Adrenal gland (tissue), 5 donors: Measurements from ENCODE around the gene GJA5.

Source experiments
- POLR2A ChIP-seq, 2 donors: fragments of 450-650 bp; IDR thresholded peaks; one replicate each; pipeline ENCODE4 v1.6.1; 2017; ENCODE audit warnings: antibody characterized with exemption in 2 of 2, mild to moderate bottlenecking in 2 of 2, moderate library complexity in 1 of 2
- TF ChIP-seq, protein P1 (sequence below), 6 experiments: fragments of 450-650 bp in 4 of 6; fragments of 200-600 bp in 2 of 6; sonication (generic) in 1 of 6; IDR thresholded peaks; 1 replicate in 5 of 6; 2 replicates in 1 of 6; pipeline versions ENCODE4 v1.5.1 to v1.8.0; 2016 to 2021; ENCODE audit warnings: antibody characterized with exemption in 6 of 6, mild to moderate bottlenecking in 2 of 6, moderate library complexity in 1 of 6
- donor health status: DM: no; HTN: no; CAD: no.

DNA sequence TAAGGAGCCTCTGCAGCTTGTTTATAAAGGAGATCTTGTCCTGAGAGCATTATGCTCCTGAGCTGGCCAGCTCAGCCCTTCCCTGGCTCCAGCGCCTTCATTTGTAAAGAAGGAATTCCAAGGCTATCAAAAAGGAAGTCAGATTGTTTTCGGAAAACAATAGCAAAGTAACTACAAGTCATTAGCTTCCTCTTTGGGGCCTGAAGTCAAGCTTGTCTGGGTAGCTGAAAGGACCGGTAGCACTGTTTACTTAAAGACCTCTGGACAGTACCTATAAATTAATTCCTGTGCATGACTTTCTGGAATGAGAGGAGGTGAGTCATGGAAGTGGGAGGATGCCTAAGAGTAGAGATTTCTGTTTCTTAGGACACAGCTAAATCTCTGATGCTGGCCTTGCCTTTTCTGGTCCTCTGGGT is 20.7 kb upstream of the GJA5 start:
- TF ChIP-seq, protein P1, sequence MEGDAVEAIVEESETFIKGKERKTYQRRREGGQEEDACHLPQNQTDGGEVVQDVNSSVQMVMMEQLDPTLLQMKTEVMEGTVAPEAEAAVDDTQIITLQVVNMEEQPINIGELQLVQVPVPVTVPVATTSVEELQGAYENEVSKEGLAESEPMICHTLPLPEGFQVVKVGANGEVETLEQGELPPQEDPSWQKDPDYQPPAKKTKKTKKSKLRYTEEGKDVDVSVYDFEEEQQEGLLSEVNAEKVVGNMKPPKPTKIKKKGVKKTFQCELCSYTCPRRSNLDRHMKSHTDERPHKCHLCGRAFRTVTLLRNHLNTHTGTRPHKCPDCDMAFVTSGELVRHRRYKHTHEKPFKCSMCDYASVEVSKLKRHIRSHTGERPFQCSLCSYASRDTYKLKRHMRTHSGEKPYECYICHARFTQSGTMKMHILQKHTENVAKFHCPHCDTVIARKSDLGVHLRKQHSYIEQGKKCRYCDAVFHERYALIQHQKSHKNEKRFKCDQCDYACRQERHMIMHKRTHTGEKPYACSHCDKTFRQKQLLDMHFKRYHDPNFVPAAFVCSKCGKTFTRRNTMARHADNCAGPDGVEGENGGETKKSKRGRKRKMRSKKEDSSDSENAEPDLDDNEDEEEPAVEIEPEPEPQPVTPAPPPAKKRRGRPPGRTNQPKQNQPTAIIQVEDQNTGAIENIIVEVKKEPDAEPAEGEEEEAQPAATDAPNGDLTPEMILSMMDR (IDR thresholded peaks at IDR 0.05) = no peak
- no peak for TF ChIP-seq POLR2A (IDR thresholded peaks at IDR 0.05)
